ACC112 (cell line): Measurements from ENCODE around the gene HYPK.

Experiments
- H2AFZ ChIP-seq: fragments of 200-600 bp; sonication (generic); one replicate; pipeline ENCODE4 v1.6.0; 2017; ENCODE audit warnings: antibody characterized with exemption, low read length; ENCODE audit not compliant: unreplicated experiment
- H3K27ac ChIP-seq: fragments of 200-600 bp; sonication (generic); 2 replicates; pipeline ENCODE4 v1.5.1; 2014; ENCODE audit warnings: low read depth, mild to moderate bottlenecking, antibody characterized with exemption, low read length, moderate library complexity
- H3K27me3 ChIP-seq: fragments of 200-600 bp; sonication (generic); 2 replicates; pipeline ENCODE4 v1.6.1; 2014; ENCODE audit warnings: mild to moderate bottlenecking, antibody characterized with exemption, low read length, moderate library complexity, mixed read lengths; ENCODE audit not compliant: insufficient read depth
- H3K36me3 ChIP-seq: fragments of 200-600 bp; sonication (generic); 2 replicates; pipeline ENCODE4 v1.6.1; 2016; ENCODE audit warnings: mild to moderate bottlenecking, antibody characterized with exemption, low read length, moderate library complexity, mixed read lengths; ENCODE audit not compliant: insufficient read depth
- H3K4me1 ChIP-seq: fragments of 200-600 bp; sonication (generic); one replicate; pipeline ENCODE4 v1.6.1; 2016; ENCODE audit warnings: low read length, mixed read lengths; ENCODE audit not compliant: insufficient read depth, unreplicated experiment, control insufficient read depth
- H3K4me3 ChIP-seq: fragments of 200-600 bp; sonication (generic); 2 replicates; pipeline ENCODE4 v1.5.1; 2014; ENCODE audit warnings: mild to moderate bottlenecking, low read depth, low read length
- H3K79me2 ChIP-seq: fragments of 200-600 bp; sonication (generic); one replicate; pipeline ENCODE4 v1.6.0; 2016; ENCODE audit warnings: low read length; ENCODE audit not compliant: control insufficient read depth, unreplicated experiment, insufficient read depth

HYPK gene, protein sequence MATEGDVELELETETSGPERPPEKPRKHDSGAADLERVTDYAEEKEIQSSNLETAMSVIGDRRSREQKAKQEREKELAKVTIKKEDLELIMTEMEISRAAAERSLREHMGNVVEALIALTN

GRCh38 chr15:43800286-43801141 lies at the start of gene HYPK:
HYPK (plus strand) TSS chr15:43800599; CDS start chr15:43800623, 24 bp downstream.
- Histone ChIP-seq H3K27ac (peak within 1 kb of the TSS; percentile 50), H2AFZ (peak within 1 kb of the TSS; percentile 35), H3K4me1 (peaks cover 13% of the 10 kb centered on the region), H3K79me2 (peaks cover 18% of the 10 kb centered on the region), H3K4me3 (peak within 1 kb of the TSS; percentile 87), H3K27me3 (no peaks in the 10 kb centered on the region), H3K36me3 (peaks cover 40% of the 10 kb centered on the region)

- peaks cover 87% of the 10 kb centered on the region for H3K79me2 ChIP-seq
- H3K27me3 ChIP-seq = no peaks in the 10 kb centered on the region
- H3K4me1 ChIP-seq = peaks cover 17% of the 10 kb centered on the region
- H2AFZ ChIP-seq = no peak overlapping the region
- H3K4me3 ChIP-seq = no peak overlapping the region
- H3K36me3 ChIP-seq = peaks cover 29% of the 10 kb centered on the region
- H3K27ac ChIP-seq = no peak overlapping the region
These were observed 48.5 kb upstream of the HYPK start for GRCh38 chr15:43751885-43752284.

GRCh38 chr15:43762824-43763223 lies 37.6 kb upstream of the HYPK start:
- no peak overlapping the region for H2AFZ ChIP-seq
- H3K4me1 ChIP-seq = no peaks in the 10 kb centered on the region
- peaks cover 5% of the 10 kb centered on the region for H3K79me2 ChIP-seq
- no peak overlapping the region for H3K4me3 ChIP-seq
- no peaks in the 10 kb centered on the region for H3K27me3 ChIP-seq
- no peak overlapping the region for H3K27ac ChIP-seq
- peaks cover 47% of the 10 kb centered on the region for H3K36me3 ChIP-seq

GRCh38 chr15:43763819-43764446 lies 36.5 kb upstream of the HYPK start:
- H3K4me1 ChIP-seq = no peaks in the 10 kb centered on the region
- no peak overlapping the region for H3K4me3 ChIP-seq
- H3K79me2 ChIP-seq = peaks cover 5% of the 10 kb centered on the region
- no peak overlapping the region for H2AFZ ChIP-seq
- H3K27ac ChIP-seq = no peak overlapping the region
- no peaks in the 10 kb centered on the region for H3K27me3 ChIP-seq
- H3K36me3 ChIP-seq = peaks cover 50% of the 10 kb centered on the region

- H3K27ac ChIP-seq = no peak overlapping the region
- H3K79me2 ChIP-seq = no peaks in the 10 kb centered on the region
- H3K4me3 ChIP-seq = no peak overlapping the region
- no peaks in the 10 kb centered on the region for H3K27me3 ChIP-seq
- peaks cover 60% of the 10 kb centered on the region for H3K36me3 ChIP-seq
- H2AFZ ChIP-seq = no peak overlapping the region
- H3K4me1 ChIP-seq = no peaks in the 10 kb centered on the region
These were observed 30.7 kb upstream of the HYPK start for GRCh38 chr15:43769584-43770228.

DNA sequence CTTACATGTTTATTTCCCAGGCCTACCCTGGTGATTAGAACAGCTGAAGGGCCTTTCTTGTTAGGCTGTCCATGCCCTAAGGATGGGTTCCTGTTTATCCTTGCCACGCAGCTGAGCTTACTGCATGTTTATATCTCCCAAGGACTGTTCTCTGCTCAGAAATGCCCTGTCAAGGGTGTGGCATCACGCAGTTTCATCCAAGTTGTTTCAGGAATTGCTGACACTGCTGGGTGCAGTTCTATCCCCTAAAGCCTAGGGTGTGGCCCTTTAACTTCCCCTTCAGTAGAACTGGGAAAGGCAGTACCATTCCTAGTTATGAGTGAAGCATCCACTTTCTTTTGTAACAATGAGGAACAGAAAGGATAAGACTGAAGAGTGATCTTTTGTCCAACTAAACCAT lies 28.6 kb upstream of the HYPK start:
- Histone ChIP-seq H3K4me3 (no peak overlapping the region), H2AFZ (no peak overlapping the region), H3K79me2 (no peaks in the 10 kb centered on the region), H3K36me3 (peaks cover 44% of the 10 kb centered on the region), H3K27ac (no peak overlapping the region), H3K27me3 (no peaks in the 10 kb centered on the region), H3K4me1 (peaks cover 7% of the 10 kb centered on the region)

- Histone ChIP-seq H3K4me1 (peaks cover 7% of the 10 kb centered on the region), H3K4me3 (no peak overlapping the region), H2AFZ (no peak overlapping the region), H3K36me3 (peaks cover 44% of the 10 kb centered on the region), H3K79me2 (no peaks in the 10 kb centered on the region), H3K27ac (no peak overlapping the region), H3K27me3 (no peaks in the 10 kb centered on the region)
These were observed 27.8 kb upstream of the HYPK start for GRCh38 chr15:43772624-43773023.

DNA sequence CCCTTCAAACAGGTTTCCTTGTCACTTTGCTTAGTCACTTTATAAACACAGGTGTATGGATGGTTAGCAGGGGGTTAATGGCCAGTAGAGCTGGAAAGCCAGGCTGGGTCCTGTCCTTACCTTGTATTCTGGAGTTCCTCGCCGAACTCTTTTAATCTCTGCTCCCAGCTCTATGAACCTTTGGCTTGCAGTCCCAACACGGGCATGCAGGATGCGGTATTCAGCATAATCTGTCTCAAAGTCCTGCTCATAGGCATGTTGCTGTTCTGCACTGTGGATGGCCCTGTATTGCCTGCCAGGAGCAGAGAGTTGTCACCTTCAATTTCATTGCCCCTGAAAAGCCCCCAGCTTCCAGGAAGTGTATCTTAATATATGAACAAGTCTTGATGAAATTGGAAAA lies 26.3 kb upstream of the HYPK start:
- H3K27me3 ChIP-seq = no peaks in the 10 kb centered on the region
- H3K36me3 ChIP-seq = peaks cover 36% of the 10 kb centered on the region
- H3K79me2 ChIP-seq = no peaks in the 10 kb centered on the region
- peaks cover 7% of the 10 kb centered on the region for H3K4me1 ChIP-seq
- no peak overlapping the region for H3K4me3 ChIP-seq
- H2AFZ ChIP-seq = no peak overlapping the region
- no peak overlapping the region for H3K27ac ChIP-seq

GRCh38 chr15:43775411-43775965 lies 24.9 kb upstream of the HYPK start:
- Histone ChIP-seq H3K79me2 (no peaks in the 10 kb centered on the region), H3K27ac (0 out of 2 replicates have a peak overlapping the region, but pooled peaks have one; percentile 7), H2AFZ (no peak overlapping the region)

GRCh38 chr15:43776101-43776717 lies 24.2 kb upstream of the HYPK start:
- Histone ChIP-seq H3K79me2 (no peaks in the 10 kb centered on the region), H3K27me3 (no peaks in the 10 kb centered on the region), H3K4me1 (peaks cover 7% of the 10 kb centered on the region), H3K27ac (no peak overlapping the region), H3K4me3 (peak overlapping the region; percentile 84), H2AFZ (no peak overlapping the region), H3K36me3 (peaks cover 20% of the 10 kb centered on the region)

More at GRCh38 chr15:43775411-43775965, 24.9 kb upstream of the HYPK start:
- Histone ChIP-seq H3K36me3 (peaks cover 26% of the 10 kb centered on the region), H3K27me3 (no peaks in the 10 kb centered on the region), H3K4me3 (no peak overlapping the region), H3K4me1 (peaks cover 7% of the 10 kb centered on the region)
